D341Med (cell line): Measurements from ENCODE around the gene PPARG.

Experiments
- DNase-seq: peaks from one replicate; pipeline ENCODE4 v3.0.0; 2012; ENCODE audit warnings: low spot score

The PPARG gene

DNA sequence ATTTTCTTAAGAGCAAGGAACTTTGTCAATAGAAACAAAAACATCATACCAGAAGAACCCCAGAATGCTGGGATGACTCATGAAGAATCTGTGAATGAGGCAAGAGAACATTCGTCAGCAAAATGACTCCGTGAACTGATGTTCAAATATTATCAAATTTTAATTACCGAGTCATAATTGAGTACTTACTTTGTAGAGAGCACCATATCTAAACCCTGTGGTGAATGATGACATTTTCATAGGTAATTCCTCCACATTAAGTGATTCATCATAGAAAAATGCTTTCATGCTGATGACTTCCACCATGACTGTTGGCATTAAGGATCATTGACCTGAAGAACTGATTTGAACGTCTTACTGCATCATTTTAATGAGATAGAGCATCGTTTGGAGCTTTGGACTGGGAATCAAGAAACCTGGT is 56.3 kb downstream of the PPARG start:
- DNase-seq, result no peak

GRCh38 chr3:12345584-12346494 is 57.0 kb downstream of the PPARG start:
- no peak for DNase-seq

- no peak for DNase-seq
These were observed 58.4 kb downstream of the PPARG start for GRCh38 chr3:12347301-12347700.

GRCh38 chr3:12349895-12350811 is 61.3 kb downstream of the PPARG start:
- DNase-seq, result no peak

GRCh38 chr3:12351145-12351544 is 62.3 kb downstream of the PPARG start:
- no peak for DNase-seq

DNA sequence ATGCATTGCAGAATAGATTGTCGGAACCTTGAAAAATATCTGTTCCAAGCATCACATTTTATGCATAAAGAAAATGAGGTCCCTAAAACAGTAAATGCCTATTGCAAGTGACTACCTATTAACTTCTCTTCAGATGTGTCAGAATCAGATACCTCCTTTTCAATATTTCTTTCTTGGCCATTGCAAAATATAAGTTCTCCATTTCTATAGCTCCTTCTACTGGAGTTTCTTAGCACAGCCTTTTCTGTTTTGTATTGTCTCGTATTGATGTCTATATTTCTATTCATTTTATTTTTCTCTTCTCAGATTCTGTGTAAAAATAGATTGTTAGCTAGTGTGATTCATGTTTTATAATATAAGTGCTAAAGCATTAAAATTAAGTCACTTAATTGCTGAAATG is 63.4 kb downstream of the PPARG start:
- no peak for DNase-seq

DNA sequence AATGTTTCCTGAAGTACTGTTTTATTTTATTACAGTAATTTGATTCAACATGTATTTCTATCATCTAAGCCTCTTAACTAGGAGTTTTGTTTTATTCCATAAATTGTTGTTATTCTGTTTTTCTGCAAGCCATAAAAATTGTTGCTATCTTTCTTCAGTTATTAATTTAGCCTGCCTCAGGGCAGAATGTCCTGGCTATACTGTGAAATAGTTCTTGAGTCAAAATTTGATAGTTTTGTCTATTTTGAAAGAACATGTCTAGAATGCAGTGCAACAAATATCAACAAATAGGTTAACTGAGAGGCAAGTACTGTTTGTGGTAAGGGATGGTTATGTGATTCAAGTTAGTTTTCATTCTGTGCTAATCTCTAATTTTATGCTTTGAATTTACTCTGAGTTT is 63.9 kb downstream of the PPARG start:
- no peak for DNase-seq

DNA sequence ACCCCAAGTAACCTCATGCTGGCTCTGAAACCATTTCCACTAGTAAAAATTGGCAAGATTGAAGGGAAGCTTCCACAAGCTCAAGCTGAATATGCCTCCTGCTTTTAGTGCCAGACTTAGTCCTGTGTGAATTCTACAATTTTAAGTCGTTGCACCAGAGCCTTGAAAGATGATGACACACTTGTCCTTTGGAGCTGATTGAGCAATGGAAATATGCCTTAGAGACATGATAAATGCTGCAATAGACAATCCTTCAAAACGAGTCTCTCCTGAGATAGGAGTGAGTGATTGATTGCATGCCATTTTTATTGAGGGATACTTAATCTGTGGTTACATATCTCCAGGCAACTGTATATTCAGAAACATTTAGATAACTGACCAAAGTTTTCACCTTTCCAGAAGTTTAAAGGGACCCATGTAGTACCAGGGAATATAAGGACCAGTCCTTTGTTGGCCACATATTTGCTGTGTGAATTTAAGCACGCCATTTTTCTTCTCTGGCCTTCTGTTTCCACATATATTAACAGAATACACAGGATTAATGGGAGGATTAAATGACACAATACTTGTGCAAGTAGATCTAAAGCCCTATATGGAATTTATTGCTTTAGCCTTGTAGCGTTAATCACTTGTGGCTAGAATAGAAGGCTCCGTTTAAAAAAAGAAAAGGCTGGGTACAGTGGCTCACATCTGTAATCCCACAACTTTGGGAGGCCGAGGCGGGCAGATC is 65.1 kb downstream of the PPARG start:
- DNase-seq, result no peak

DNA sequence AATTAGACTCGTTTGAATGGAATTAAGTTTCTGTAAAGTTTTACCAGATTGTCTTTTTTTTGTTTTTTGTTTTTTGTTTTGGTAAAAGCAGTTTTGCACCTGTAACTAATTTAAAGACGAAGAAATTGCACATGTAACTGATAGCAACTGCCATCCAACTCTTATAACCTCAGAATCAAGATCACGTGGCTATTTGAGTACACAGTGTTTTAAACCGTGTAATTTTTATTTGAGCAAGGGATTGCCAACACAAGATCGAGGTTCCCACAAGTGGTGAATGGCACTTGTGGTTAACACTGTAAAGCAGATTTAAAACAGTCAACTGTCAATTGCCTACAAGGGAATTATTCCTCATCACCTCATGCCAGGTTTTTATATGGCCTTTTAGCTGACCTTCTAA is 67.3 kb downstream of the PPARG start:
- no peak for DNase-seq

GRCh38 chr3:12356996-12357395 is 68.1 kb downstream of the PPARG start:
- DNase-seq, result no peak

DNA sequence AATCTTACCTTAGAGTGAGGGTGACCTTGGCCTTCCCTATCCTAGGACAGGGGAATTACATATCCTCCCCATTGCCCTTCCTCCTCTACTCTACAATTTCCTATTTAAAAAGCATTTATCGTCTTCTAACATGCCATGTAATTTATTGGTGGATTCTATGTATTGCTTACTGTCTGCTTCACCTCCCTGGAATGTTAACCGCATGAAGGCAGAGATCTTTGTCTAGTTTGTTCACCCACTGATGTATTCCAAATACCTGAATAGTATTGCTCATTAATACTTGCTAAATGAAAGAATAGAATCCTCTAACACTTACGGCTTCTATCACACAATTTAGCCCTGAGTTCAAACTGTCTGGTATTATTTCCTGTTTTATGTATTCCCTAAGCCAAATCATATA is 68.6 kb downstream of the PPARG start:
- DNase-seq, result no peak

GRCh38 chr3:12363397-12364195 is 74.7 kb downstream of the PPARG start:
- no peak for DNase-seq

- DNase-seq, result no peak
These were observed 78.5 kb downstream of the PPARG start for GRCh38 chr3:12367346-12367745.

DNA sequence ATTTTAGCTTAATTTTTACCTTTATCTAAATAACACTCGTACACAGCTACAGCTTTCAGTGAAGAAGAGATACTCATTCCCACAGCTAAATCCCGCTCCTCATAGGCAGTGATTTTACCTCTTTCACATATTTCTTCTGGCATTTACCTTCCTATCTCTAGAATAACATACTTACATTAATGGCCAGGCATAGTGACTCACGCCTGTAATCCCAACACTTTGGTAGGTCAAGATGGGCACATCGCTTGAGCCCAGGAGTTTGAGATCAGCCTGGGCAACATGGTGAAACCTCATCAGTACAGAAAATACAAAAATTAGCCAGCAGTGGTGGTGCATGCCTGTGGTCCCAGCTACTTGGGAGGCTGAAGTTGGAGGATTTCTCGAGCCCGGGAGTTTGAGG is 80.2 kb downstream of the PPARG start:
- no peak for DNase-seq

- no peak for DNase-seq
These were observed 80.7 kb downstream of the PPARG start for GRCh38 chr3:12369598-12369997.

DNA sequence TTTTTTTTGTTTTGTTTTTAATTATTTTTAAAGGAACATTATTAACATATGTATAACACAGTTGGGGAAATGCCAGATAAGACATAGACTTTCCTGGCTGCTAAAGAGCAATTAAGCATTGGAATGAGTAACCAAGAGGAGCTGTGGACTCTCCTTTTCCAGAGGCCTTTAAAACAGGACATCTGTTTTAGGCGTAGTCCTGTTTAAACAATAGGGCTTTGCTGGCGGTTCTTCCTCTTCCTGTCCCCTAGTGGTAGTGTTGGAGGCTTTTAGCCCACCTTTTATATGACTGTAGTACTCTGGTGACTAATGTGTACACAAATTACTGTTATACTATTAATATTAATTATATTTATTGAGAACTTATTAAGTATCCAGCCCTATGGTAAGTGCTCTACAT is 81.9 kb downstream of the PPARG start:
- no peak for DNase-seq

GRCh38 chr3:12371525-12372140 is 82.8 kb downstream of the PPARG start:
- DNase-seq, result no peak

- no peak for DNase-seq
These were observed 83.9 kb downstream of the PPARG start for GRCh38 chr3:12372741-12373280.

DNA sequence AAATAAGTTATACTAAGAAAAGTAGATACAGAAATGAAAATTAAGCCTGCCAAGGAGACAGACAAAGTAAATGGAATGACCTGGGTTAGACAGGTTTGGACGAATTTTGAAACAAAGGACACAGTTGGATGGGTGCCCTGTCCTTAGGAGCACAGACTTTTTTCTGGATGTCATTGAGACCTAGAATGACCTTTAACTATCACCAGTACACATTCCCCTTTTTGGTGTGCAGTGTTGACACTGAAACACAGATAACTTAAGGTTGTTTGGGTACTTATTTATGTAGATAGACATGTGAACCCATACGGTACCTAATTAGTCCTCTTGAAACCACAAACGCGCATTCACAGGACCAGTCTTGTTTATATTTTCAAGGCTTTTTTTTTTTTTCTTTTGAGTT is 86.7 kb downstream of the PPARG start:
- no peak for DNase-seq

DNA sequence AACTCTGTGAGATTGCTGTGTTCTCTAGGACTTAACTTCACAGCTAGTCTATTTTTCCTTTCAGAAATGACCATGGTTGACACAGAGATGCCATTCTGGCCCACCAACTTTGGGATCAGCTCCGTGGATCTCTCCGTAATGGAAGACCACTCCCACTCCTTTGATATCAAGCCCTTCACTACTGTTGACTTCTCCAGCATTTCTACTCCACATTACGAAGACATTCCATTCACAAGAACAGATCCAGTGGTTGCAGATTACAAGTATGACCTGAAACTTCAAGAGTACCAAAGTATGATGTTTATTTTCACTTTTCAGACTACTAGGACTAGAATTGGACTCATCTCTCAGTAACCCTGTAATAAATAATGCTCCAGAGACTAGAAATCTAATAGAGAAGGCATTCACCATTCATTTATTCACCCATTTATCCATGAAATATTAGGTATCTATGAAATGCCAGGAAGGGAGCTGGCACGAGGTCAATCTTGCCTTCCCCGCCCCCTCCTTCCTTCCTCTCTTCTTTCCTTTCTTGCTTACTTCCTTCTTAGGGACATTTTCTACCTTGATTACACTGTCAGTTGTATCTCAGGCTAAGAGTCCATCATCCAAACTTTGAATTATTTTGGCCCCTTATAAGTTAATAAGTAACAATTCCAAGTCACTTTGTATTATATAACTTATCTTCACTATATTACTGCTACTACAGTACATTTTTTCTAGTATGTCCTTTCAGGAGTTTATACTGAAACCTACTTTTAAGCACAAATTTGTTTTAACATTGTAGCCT is 91.0 kb downstream of the PPARG start:
- DNase-seq, result no peak
